ENCODE measurements around the gene VAV3. TPM values are rescaled to one million over a fixed set of nuclear protein-coding genes. Genes with fewer than 3 reads are reported as not detected.

The VAV3 gene
- polyA plus RNA-seq, 1 experiment = not detected

GRCh38 chr1:107975851-107976250 is 10.9 kb upstream of the VAV3 start:
- ChIA-PET POLR2A (no interaction called here), CTCF (no interaction called here)
- TF ChIP-seq CTCF (IDR thresholded peaks at IDR 0.05; ENCODE audit: insufficient read depth, low read depth, low read length) = no peak

GRCh38 chr1:107974090-107974489 is 9.1 kb upstream of the VAV3 start:
- Histone ChIP-seq H3K36me3 (ENCODE audit: control insufficient read depth, insufficient read depth, low read length) (no peaks in the 10 kb centered on the region), H3K4me3 (ENCODE audit: low read depth, low read length) (no peak overlapping the region), H3K27me3 (ENCODE audit: control insufficient read depth, insufficient read depth, low read length) (no peaks in the 10 kb centered on the region)
- DNase-seq (ENCODE audit: low read depth) = no peak
- CTCF ChIA-PET = no interaction called here
- POLR2A ChIA-PET = no interaction called here
- no peak for TF ChIP-seq CTCF (IDR thresholded peaks at IDR 0.05; ENCODE audit: insufficient read depth, low read depth, low read length)

More at GRCh38 chr1:107975851-107976250, 10.9 kb upstream of the VAV3 start:
- Histone ChIP-seq H3K4me3 (ENCODE audit: low read depth, low read length) (no peak overlapping the region), H3K27me3 (ENCODE audit: control insufficient read depth, insufficient read depth, low read length) (no peaks in the 10 kb centered on the region), H3K36me3 (ENCODE audit: control insufficient read depth, insufficient read depth, low read length) (no peaks in the 10 kb centered on the region)
- no peak for DNase-seq (ENCODE audit: low read depth)

GRCh38 chr1:107972391-107973180 is 7.6 kb upstream of the VAV3 start:
- no peaks in the 10 kb centered on the region for H3K27me3 ChIP-seq (ENCODE audit: control insufficient read depth, insufficient read depth, low read length)
- H3K36me3 ChIP-seq (ENCODE audit: control insufficient read depth, insufficient read depth, low read length) = no peaks in the 10 kb centered on the region
- ChIA-PET CTCF (interaction anchor here (1.1 to 1.5 kb wide), 2 partner anchors 9 to 18 kb away, joined by 3 to 4 read pairs; no protein-coding TSS in a partner anchor), POLR2A (no interaction called here)
- TF ChIP-seq CTCF (IDR thresholded peaks at IDR 0.05; ENCODE audit: insufficient read depth, low read depth, low read length) = no peak
- H3K4me3 ChIP-seq (ENCODE audit: low read depth, low read length) = no peak overlapping the region
- DNase-seq (ENCODE audit: low read depth) = no peak

GRCh38 chr1:107966550-107966949 is 1.6 kb upstream of the VAV3 start:
- no peak overlapping the region for H3K4me3 ChIP-seq (ENCODE audit: low read depth, low read length)
- H3K36me3 ChIP-seq (ENCODE audit: control insufficient read depth, insufficient read depth, low read length) = no peaks in the 10 kb centered on the region
- no peak for DNase-seq (ENCODE audit: low read depth)
- H3K27me3 ChIP-seq (ENCODE audit: control insufficient read depth, insufficient read depth, low read length) = peaks cover 24% of the 10 kb centered on the region
- TF ChIP-seq CTCF (IDR thresholded peaks at IDR 0.05; ENCODE audit: insufficient read depth, low read depth, low read length) = no peak
- POLR2A ChIA-PET = no interaction called here
- CTCF ChIA-PET = interaction anchor here (1.4 kb wide), 1 partner anchor 53 kb away, joined by 4 read pairs; no protein-coding TSS in a partner anchor

- CTCF ChIA-PET = interaction anchor here (0.7 to 1.4 kb wide), 2 partner anchors 9 to 121 kb away, joined by 3 to 4 read pairs; no protein-coding TSS in a partner anchor
- peaks cover 24% of the 10 kb centered on the region for H3K27me3 ChIP-seq (ENCODE audit: control insufficient read depth, insufficient read depth, low read length)
- DNase-seq (ENCODE audit: low read depth) = no peak
Measured at GRCh38 chr1:107964336-107965109, 457 bp downstream of the VAV3 start.

More at GRCh38 chr1:107964336-107965109, 457 bp downstream of the VAV3 start:
- TF ChIP-seq CTCF (IDR thresholded peaks at IDR 0.05; ENCODE audit: insufficient read depth, low read depth, low read length) = no peak
- POLR2A ChIA-PET = no interaction called here
- Histone ChIP-seq H3K36me3 (ENCODE audit: control insufficient read depth, insufficient read depth, low read length) (no peaks in the 10 kb centered on the region), H3K4me3 (ENCODE audit: low read depth, low read length) (no peak overlapping the region; the same call in 1 of the 2 replicates)

Measured in BJ (cell line).